Breast epithelium (tissue), 4 donors: Measurements from ENCODE around the gene CDKN3. TPM values are rescaled to one million over a fixed set of nuclear protein-coding genes. Genes with fewer than 3 reads are reported as not detected.
"Not testable (repeated sequence)": the region's sequence is repeated elsewhere in the genome, so short reads cannot be mapped to it uniquely, and the experiment has no call there.

Experiments used
- DNase-seq, 2 donors: peaks; one replicate each; pipeline ENCODE4 v3.0.0-alpha.2; 2019; ENCODE audit warnings: low spot score in 2 of 2
- H3K27ac ChIP-seq, 2 donors: fragments of 200-600 bp; sonication (generic) in 1 of 2; one replicate each; pipeline ENCODE4 v1.5.1; 2016 to 2019; ENCODE audit warnings: mild to moderate bottlenecking in 1 of 2
- H3K27me3 ChIP-seq, 2 donors: fragments of 200-600 bp; sonication (generic) in 1 of 2; one replicate each; pipeline versions ENCODE4 v1.5.1 to v1.6.0; 2017 to 2019; ENCODE audit warnings: control low read depth in 1 of 2, mild to moderate bottlenecking in 1 of 2
- H3K36me3 ChIP-seq: fragments of 200-600 bp; one replicate; pipeline ENCODE4 v1.5.1; 2019
- H3K4me1 ChIP-seq, 2 donors: fragments of 200-600 bp; sonication (generic); one replicate each; pipeline ENCODE4 v1.5.1; 2016 to 2019; ENCODE audit warnings: control low read depth in 1 of 2
- H3K4me3 ChIP-seq, 3 donors: fragments of 200-600 bp; sonication (generic); 1 replicate in 2 of 3; 2 replicates in 1 of 3; pipeline ENCODE4 v1.5.1; 2016 to 2019; ENCODE audit warnings: mild to moderate bottlenecking in 3 of 3, moderate library complexity in 2 of 3
- H3K9me3 ChIP-seq, 2 donors: fragments of 200-600 bp; sonication (generic) in 1 of 2; one replicate each; pipeline ENCODE4 v1.5.1; 2016 to 2019; ENCODE audit warnings: control low read depth in 1 of 2
- CTCF ChIP-seq, 3 donors: fragments of 450-650 bp; IDR thresholded peaks; one replicate each; pipeline ENCODE4 v1.5.1; 2016 to 2017; ENCODE audit warnings: antibody characterized with exemption in 3 of 3, mild to moderate bottlenecking in 3 of 3, moderate library complexity in 3 of 3
- POLR2A ChIP-seq: fragments of 450-650 bp; IDR thresholded peaks from one replicate; pipeline ENCODE4 v1.6.1; 2016; ENCODE audit warnings: antibody characterized with exemption, mild to moderate bottlenecking, moderate library complexity
- POLR2AphosphoS5 ChIP-seq, 3 donors: sonication (generic); formaldehyde crosslinking; IDR thresholded peaks; one replicate each; pipeline ENCODE4 v1.6.1; 2017; ENCODE audit warnings: antibody characterized with exemption in 3 of 3
- intact Hi-C: fragments of 100-400 bp; cut with DNase I; formaldehyde crosslinking; loops from one replicate; pipeline ENCODE4 v1.15.1; 2023; ENCODE audit warnings: low total_unique reads
- total RNA-seq, 3 donors: library from RNA; depleted of rRNA; stranded (reverse); fragments of >200 nt; gene quantifications; one replicate each; pipeline ENCODE4 v1.1.0, GENCODE V29; 2016

Gene CDKN3
- total RNA-seq, 3 donors from 2014 or later = 2.0 to 4.3 (median 2.9) TPM

GRCh38 chr14:54425068-54425467 lies 28.3 kb downstream of the CDKN3 start:
- intact Hi-C loops = no loop called here
- H3K9me3 ChIP-seq = no peaks in the 10 kb centered on the region
- no peak for TF ChIP-seq POLR2AphosphoS5 (IDR thresholded peaks at IDR 0.05)
- TF ChIP-seq POLR2A = no peak
- no peak for TF ChIP-seq CTCF (IDR thresholded peaks at IDR 0.05)
- no peak for DNase-seq
- H3K4me1 ChIP-seq = no peaks in the 10 kb centered on the region
- H3K27ac ChIP-seq = no peak overlapping the region
- no peaks in the 10 kb centered on the region for H3K36me3 ChIP-seq
- H3K4me3 ChIP-seq = no peak overlapping the region
- no peaks in the 10 kb centered on the region for H3K27me3 ChIP-seq

- no peak for DNase-seq
- intact Hi-C loops = no loop called here
- H3K36me3 ChIP-seq = no peaks in the 10 kb centered on the region
- no peaks in the 10 kb centered on the region for H3K4me1 ChIP-seq
- no peaks in the 10 kb centered on the region for H3K9me3 ChIP-seq
- TF ChIP-seq POLR2A = no peak
- no peak for TF ChIP-seq CTCF (IDR thresholded peaks at IDR 0.05)
- TF ChIP-seq POLR2AphosphoS5 (IDR thresholded peaks at IDR 0.05) = no peak
- no peak overlapping the region for H3K27ac ChIP-seq
- no peaks in the 10 kb centered on the region for H3K27me3 ChIP-seq
- no peak overlapping the region for H3K4me3 ChIP-seq
Measured at GRCh38 chr14:54425537-54426274, 28.9 kb downstream of the CDKN3 start.

- no peak overlapping the region for H3K4me3 ChIP-seq
- TF ChIP-seq CTCF (IDR thresholded peaks at IDR 0.05) (no peak), POLR2AphosphoS5 (IDR thresholded peaks at IDR 0.05) (no peak)
- no peak overlapping the region for H3K27ac ChIP-seq
- no peaks in the 10 kb centered on the region for H3K27me3 ChIP-seq
- H3K36me3 ChIP-seq = no peaks in the 10 kb centered on the region
- H3K4me1 ChIP-seq = no peaks in the 10 kb centered on the region
- no peaks in the 10 kb centered on the region for H3K9me3 ChIP-seq
- no peak for DNase-seq
- intact Hi-C loops = no loop called here
Measured at GRCh38 chr14:54427871-54428270, 31.1 kb downstream of the CDKN3 start.

GRCh38 chr14:54428527-54428926 lies 31.7 kb downstream of the CDKN3 start:
- Histone ChIP-seq H3K4me1 (no peaks in the 10 kb centered on the region), H3K4me3 (no peak overlapping the region), H3K9me3 (no peaks in the 10 kb centered on the region), H3K27ac (no peak overlapping the region), H3K36me3 (no peaks in the 10 kb centered on the region), H3K27me3 (no peaks in the 10 kb centered on the region)
- intact Hi-C loops = no loop called here
- DNase-seq = no peak
- no peak for TF ChIP-seq CTCF (IDR thresholded peaks at IDR 0.05)

GRCh38 chr14:54435500-54435981 lies 38.7 kb downstream of the CDKN3 start:
- DNase-seq = no peak
- H3K36me3 ChIP-seq = no peaks in the 10 kb centered on the region
- H3K4me3 ChIP-seq = no peak overlapping the region
- H3K4me1 ChIP-seq = no peaks in the 10 kb centered on the region
- no peaks in the 10 kb centered on the region for H3K9me3 ChIP-seq
- H3K27ac ChIP-seq = no peak overlapping the region
- TF ChIP-seq POLR2A (no peak), POLR2AphosphoS5 (IDR thresholded peaks at IDR 0.05) (no peak), CTCF (IDR thresholded peaks at IDR 0.05) (no peak)
- no peaks in the 10 kb centered on the region for H3K27me3 ChIP-seq
- intact Hi-C loops = no loop called here

- H3K27me3 ChIP-seq, H3K27ac ChIP-seq, DNase-seq, H3K9me3 ChIP-seq, H3K4me1 ChIP-seq, H3K36me3 ChIP-seq, intact Hi-C loops, H3K4me3 ChIP-seq: not testable (repeated sequence)
Measured at GRCh38 chr14:54437954-54438353, 41.1 kb downstream of the CDKN3 start.
